Non-pigmented ciliary epithelial cell (primary cell): ENCODE results near the gene RGL4.

Experiments used
- DNase-seq: peaks from one replicate; pipeline ENCODE4 v3.0.0-alpha.2; 2010; ENCODE audit warnings: low read depth

The RGL4 gene

DNA sequence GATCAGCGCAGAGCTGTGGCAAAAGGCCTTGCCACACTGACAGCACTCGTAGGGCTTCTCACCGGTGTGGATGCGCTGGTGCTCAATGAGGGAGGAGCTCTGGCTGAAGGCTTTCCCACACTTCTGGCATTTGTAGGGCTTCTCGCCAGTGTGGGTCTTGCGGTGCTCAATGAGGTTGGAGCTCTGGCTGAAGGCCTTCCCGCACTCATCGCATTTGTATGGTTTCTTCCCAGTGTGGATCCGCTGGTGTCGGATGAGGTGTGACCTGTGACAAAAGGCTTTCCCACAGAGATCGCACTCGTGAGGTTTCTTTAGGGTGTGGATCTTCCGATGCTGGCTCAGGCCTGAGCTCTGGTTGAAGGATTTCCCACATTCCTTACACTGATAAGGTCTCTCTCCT, 53.2 kb downstream of the RGL4 start:
- no peak for DNase-seq

DNA sequence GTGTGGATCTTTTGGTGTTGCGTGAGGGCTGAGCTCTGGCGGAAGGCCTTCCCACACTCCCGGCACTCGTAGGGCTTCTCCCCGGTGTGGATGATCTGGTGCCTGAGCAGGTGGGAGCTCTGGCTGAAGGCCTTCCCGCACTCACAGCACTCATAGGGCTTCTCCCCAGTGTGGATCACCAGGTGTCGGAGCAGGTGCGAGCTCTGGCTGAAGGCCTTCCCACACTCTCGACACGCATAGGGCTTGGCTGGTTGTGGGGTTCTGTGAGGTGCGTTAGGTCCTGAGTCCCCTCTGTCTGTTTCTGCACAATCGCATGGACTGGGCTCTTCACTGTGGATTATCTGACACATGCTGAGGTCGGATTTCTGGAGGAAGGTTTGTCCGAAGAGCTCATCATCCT, 53.7 kb downstream of the RGL4 start:
- DNase-seq: no peak

DNA sequence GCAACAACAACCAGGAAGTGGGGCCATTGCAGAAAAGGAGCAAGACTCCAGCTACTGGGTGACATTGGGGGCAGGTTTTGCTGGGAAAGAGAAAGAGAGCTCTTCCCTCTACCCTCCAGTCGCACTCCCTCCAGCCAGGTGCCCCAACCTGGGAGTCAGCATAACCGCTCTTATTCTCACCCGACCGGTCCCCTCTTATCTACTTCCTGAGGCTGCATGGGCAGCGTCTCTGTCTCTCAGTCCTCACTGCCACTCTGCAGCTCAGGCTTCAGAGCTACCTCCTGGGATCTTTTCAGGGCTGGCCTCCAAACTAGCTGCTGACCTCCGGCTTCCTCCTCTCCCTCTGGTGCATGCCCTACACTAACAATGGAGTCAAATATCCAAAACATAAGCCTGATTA, 55.0 kb downstream of the RGL4 start:
- no peak for DNase-seq
